GM23338 (cell line): ENCODE results near the gene ALDH1A1. TPM values are rescaled to one million over a fixed set of nuclear protein-coding genes. Genes with fewer than 3 reads are reported as not detected.

Experiments
- ATAC-seq: fragments of 200-7000 bp; cut with Tn5 transposase; 3 replicates; pipeline ENCODE4 v1.9.1; 2020
- DNase-seq: peaks from one replicate; pipeline ENCODE4 v3.0.0-alpha.2; 2015; ENCODE audit warnings: low spot score
- H2AFZ ChIP-seq: fragments of 200-600 bp; sonication (generic); 2 replicates; pipeline ENCODE4 v1.8.0; 2016; ENCODE audit warnings: antibody characterized with exemption, mild to moderate bottlenecking, moderate library complexity
- H3F3A ChIP-seq: fragments of 200-600 bp; sonication (generic); replicated peaks from 2 replicates; pipeline ENCODE4 v1.8.0; 2017; ENCODE audit warnings: antibody characterized with exemption, mixed run types, low read depth
- H3K27ac ChIP-seq: fragments of 200-600 bp; sonication (generic); 2 replicates; pipeline ENCODE4 v1.6.1; 2016; ENCODE audit warnings: low read depth
- H3K27me3 ChIP-seq: fragments of 200-600 bp; sonication (generic); 2 replicates; pipeline ENCODE4 v1.8.0; 2016; ENCODE audit warnings: mild to moderate bottlenecking, mixed run types, moderate library complexity; ENCODE audit not compliant: insufficient read depth
- H3K36me3 ChIP-seq: fragments of 200-600 bp; sonication (generic); 2 replicates; pipeline ENCODE4 v1.8.0; 2016; ENCODE audit warnings: mild to moderate bottlenecking; ENCODE audit not compliant: insufficient read depth
- H3K4me1 ChIP-seq: fragments of 200-600 bp; sonication (generic); 2 replicates; pipeline ENCODE4 v1.8.0; 2016; ENCODE audit warnings: mild to moderate bottlenecking, moderate library complexity; ENCODE audit not compliant: insufficient read depth
- H3K4me2 ChIP-seq: fragments of 200-600 bp; sonication (generic); 2 replicates; pipeline ENCODE4 v1.7.1; 2017; ENCODE audit warnings: mixed run types
- H3K4me3 ChIP-seq: fragments of 200-600 bp; sonication (generic); 2 replicates; pipeline ENCODE4 v1.6.1; 2016; ENCODE audit warnings: mixed run types
- H3K79me2 ChIP-seq: fragments of 200-600 bp; sonication (generic); replicated peaks from 2 replicates; pipeline ENCODE4 v1.8.0; 2017; ENCODE audit warnings: mild to moderate bottlenecking; ENCODE audit not compliant: insufficient read depth
- H3K9me2 ChIP-seq: fragments of 200-600 bp; sonication (generic); 2 replicates; pipeline ENCODE4 v1.8.0; 2017; ENCODE audit not compliant: insufficient read depth
- H4K20me1 ChIP-seq: fragments of 200-600 bp; sonication (generic); replicated peaks from 2 replicates; pipeline ENCODE4 v1.8.0; 2017; ENCODE audit warnings: mild to moderate bottlenecking; ENCODE audit not compliant: insufficient read depth
- H3K27ac Mint-ChIP-seq: 2 replicates; pipeline ENCODE4 v1.8.0; 2020; ENCODE audit warnings: inconsistent platforms, mild to moderate bottlenecking, moderate library complexity, mixed read lengths
- H3K27me3 Mint-ChIP-seq: 3 replicates; pipeline ENCODE4 v1.8.0; 2022; ENCODE audit warnings: low read depth, mild to moderate bottlenecking, moderate library complexity, mixed read lengths, inconsistent platforms; ENCODE audit not compliant: insufficient read depth, poor library complexity
- H3K36me3 Mint-ChIP-seq: 3 replicates; pipeline ENCODE4 v1.8.0; 2021; ENCODE audit warnings: low read depth, mild to moderate bottlenecking, inconsistent platforms, moderate library complexity, mixed read lengths
- H3K4me1 Mint-ChIP-seq: 3 replicates; pipeline ENCODE4 v1.8.0; 2020; ENCODE audit warnings: mild to moderate bottlenecking, inconsistent platforms, mixed read lengths
- H3K4me3 Mint-ChIP-seq: 3 replicates; pipeline ENCODE4 v1.8.0; 2021; ENCODE audit warnings: moderate library complexity, mild to moderate bottlenecking, inconsistent platforms, mixed read lengths
- H3K9me3 Mint-ChIP-seq: 3 replicates; pipeline ENCODE4 v1.8.0; 2020; ENCODE audit warnings: moderate library complexity, mild to moderate bottlenecking, inconsistent platforms, mixed read lengths
- CREB1 ChIP-seq: fragments of 250-450 bp; sonication (Bioruptor Pico); IDR thresholded peaks from 2 replicates; pipeline ENCODE4 v1.5.0; 2020; ENCODE audit warnings: low read depth, mild to moderate bottlenecking, moderate library complexity
- CTCF ChIP-seq, 2 experiments: fragments of 200-600 bp in 1 of 2; sonication (generic) in 1 of 2; conservative IDR thresholded peaks; 2 replicates each; pipeline versions ENCODE4 v1.5.1 to v1.6.1; 2016 to 2017; ENCODE audit warnings: antibody characterized with exemption in 2 of 2, low read depth in 2 of 2, mild to moderate bottlenecking in 2 of 2, moderate library complexity in 1 of 2
- ETS1 ChIP-seq: IDR thresholded peaks from 2 replicates; pipeline ENCODE4 v1.6.1; 2016; ENCODE audit warnings: antibody characterized with exemption
- EZH2 ChIP-seq: fragments of 200-600 bp; sonication (generic); IDR thresholded peaks from one replicate; pipeline ENCODE4 v1.8.0; 2017; ENCODE audit warnings: antibody characterized with exemption, mild to moderate bottlenecking, low read depth; ENCODE audit not compliant: unreplicated experiment
- EZH2phosphoT487 ChIP-seq: fragments of 200-600 bp; sonication (generic); IDR thresholded peaks from one replicate; pipeline ENCODE4 v1.8.1; 2018; ENCODE audit warnings: antibody characterized with exemption; ENCODE audit not compliant: unreplicated experiment
- JUNB ChIP-seq: IDR thresholded peaks from one replicate; pipeline ENCODE4 v1.6.1; 2016; ENCODE audit warnings: antibody characterized with exemption; ENCODE audit not compliant: unreplicated experiment
- NANOG ChIP-seq: IDR thresholded peaks from 2 replicates; pipeline ENCODE4 v1.6.1; 2016; ENCODE audit warnings: antibody characterized with exemption, borderline replicate concordance
- POLR2AphosphoS5 ChIP-seq: IDR thresholded peaks from 2 replicates; pipeline ENCODE4 v1.6.1; 2016; ENCODE audit warnings: antibody characterized with exemption, low read depth
- REST ChIP-seq: IDR thresholded peaks from one replicate; pipeline ENCODE4 v1.6.1; 2018; ENCODE audit warnings: antibody characterized with exemption; ENCODE audit not compliant: unreplicated experiment
- STAT1 ChIP-seq: IDR thresholded peaks from one replicate; pipeline ENCODE4 v1.6.1; 2016; ENCODE audit warnings: antibody characterized with exemption; ENCODE audit not compliant: unreplicated experiment
- ZNF114 ChIP-seq: fragments of 250-450 bp; sonication (Bioruptor Pico); IDR thresholded peaks from 2 replicates; pipeline ENCODE4 v1.5.0; 2020; ENCODE audit warnings: mild to moderate bottlenecking, moderate library complexity
- ZNF331 ChIP-seq: fragments of 250-450 bp; sonication (Bioruptor Pico); IDR thresholded peaks from 2 replicates; pipeline ENCODE4 v1.5.0; 2020; ENCODE audit warnings: low read depth, mild to moderate bottlenecking, moderate library complexity
- ZNF462 ChIP-seq: fragments of 250-450 bp; sonication (Bioruptor Pico); IDR thresholded peaks from 2 replicates; pipeline ENCODE4 v1.5.0; 2020; ENCODE audit warnings: mild to moderate bottlenecking, moderate library complexity
- polyA plus RNA-seq: library from polyadenylated mRNA; unstranded; fragments of >200 nt; fragmentation: Nextera tagmentation; extraction: Ambion mirVana; gene quantifications from 2 replicates; pipeline ENCODE4 v1.2.1, GENCODE V29; 2016
- total RNA-seq: library from RNA; depleted of rRNA; stranded (reverse); fragments of >200 nt; shearing (Covaris generic); gene quantifications from 2 replicates; pipeline ENCODE4 v1.2.3, GENCODE V29; 2014

Gene ALDH1A1
- total and polyA plus RNA-seq, 2 experiments from 2014 or later = 2.1 to 3.4 TPM

- Histone ChIP-seq H3K9me2 (no peaks in the 10 kb centered on the region), H3F3A (no peaks in the 10 kb centered on the region), H3K4me2 (no peak overlapping the region), H3K4me3 (no peak overlapping the region), H3K36me3 (no peaks in the 10 kb centered on the region), H2AFZ (peak overlapping the region; percentile 18; the same call in 1 of the 2 replicates), H3K4me1 (peaks cover 5% of the 10 kb centered on the region; the same call in 1 of the 2 replicates), H3K79me2 (no peaks in the 10 kb centered on the region), H3K27me3 (no peaks in the 10 kb centered on the region), H3K27ac (no peak overlapping the region), H4K20me1 (no peaks in the 10 kb centered on the region)
- no peak for DNase-seq
- TF ChIP-seq ETS1 = no peak
- TF ChIP-seq POLR2AphosphoS5 = no peak
- TF ChIP-seq STAT1 = no peak
- TF ChIP-seq JUNB = no peak
- TF ChIP-seq CREB1 = no peak
- no peak for TF ChIP-seq CTCF (conservative IDR thresholded peaks at IDR 0.05; ENCODE audit: low read depth in 2 of 2)
- no peak for TF ChIP-seq EZH2
- TF ChIP-seq ZNF114 (CRISPR knock-in tag) = no peak
- TF ChIP-seq REST = no peak
- no peak for TF ChIP-seq ZNF462 (CRISPR knock-in tag)
- TF ChIP-seq ZNF331 (CRISPR knock-in tag) = no peak
- TF ChIP-seq EZH2phosphoT487 = no peak
- no peak for TF ChIP-seq NANOG
- no peaks in the 10 kb centered on the region for H3K27me3 Mint-ChIP-seq
- no peak for ATAC-seq
- H3K36me3 Mint-ChIP-seq = no peaks in the 10 kb centered on the region
- H3K4me1 Mint-ChIP-seq = peaks cover 22% of the 10 kb centered on the region; the same call in 2 of the 3 replicates
- no peak overlapping the region for H3K4me3 Mint-ChIP-seq
- H3K27ac Mint-ChIP-seq = no peak overlapping the region
- no peaks in the 10 kb centered on the region for H3K9me3 Mint-ChIP-seq
These were observed 4.1 kb downstream of the ALDH1A1 start for GRCh38 chr9:72948575-72949243.
